Activated T-cell treated with anti-CD3 and anti-CD28 coated beads for 4 hours (primary cell): ENCODE results near the gene ARHGAP30.
A peak's percentile ranks its signal among the peaks of the same experiment; 100 is the strongest.
"Not testable (repeated sequence)": the region's sequence is repeated elsewhere in the genome, so short reads cannot be mapped to it uniquely, and the experiment has no call there.

Experiments used
- DNase-seq: peaks from one replicate; pipeline ENCODE4 v3.0.0-alpha.2; 2020

Gene ARHGAP30

GRCh38 chr1:161069731-161070270 lies at the start of gene ARHGAP30:
Gene ARHGAP30 (minus strand): TSS chr1:161069891. CDS start chr1:161069624, 267 bp downstream.
- DNase-seq, result peak; percentile 63

- peak; percentile 75 for DNase-seq
These were observed 48.3 kb upstream of the ARHGAP30 start, which contains the start of the genes NIT1 and PFDN2 for GRCh38 chr1:161117759-161118581. Gene NIT1 (plus strand): TSS chr1:161118105. CDS start chr1:161118177, 72 bp downstream. Gene PFDN2 (minus strand): TSS chr1:161118037. CDS start chr1:161118026, 11 bp downstream.

- DNase-seq, result not testable (repeated sequence)
These were observed 46.3 kb upstream of the ARHGAP30 start for GRCh38 chr1:161115961-161116360.

GRCh38 chr1:161115132-161115711 lies 45.5 kb upstream of the ARHGAP30 start:
- no peak for DNase-seq

GRCh38 chr1:161114556-161114955 lies 44.9 kb upstream of the ARHGAP30 start:
- no peak for DNase-seq

- DNase-seq, result no peak
These were observed 44.2 kb upstream of the ARHGAP30 start for GRCh38 chr1:161113915-161114314.

- no peak for DNase-seq
These were observed 41.8 kb upstream of the ARHGAP30 start for GRCh38 chr1:161111527-161111926.

GRCh38 chr1:161111117-161111516 lies 41.4 kb upstream of the ARHGAP30 start:
- no peak for DNase-seq

GRCh38 chr1:161106431-161106830 lies 36.7 kb upstream of the ARHGAP30 start:
- DNase-seq, result no peak

GRCh38 chr1:161100556-161100955 lies 30.9 kb upstream of the ARHGAP30 start:
- no peak for DNase-seq

- DNase-seq, result no peak
These were observed 29.6 kb upstream of the ARHGAP30 start for GRCh38 chr1:161099090-161099802.

- peak; percentile 27 for DNase-seq
These were observed 28.7 kb upstream of the ARHGAP30 start, which contains the start of gene KLHDC9 for GRCh38 chr1:161098210-161099068. Gene KLHDC9 (plus strand): TSS chr1:161098361. CDS start chr1:161098536, 175 bp downstream.

- no peak for DNase-seq
These were observed 26.8 kb upstream of the ARHGAP30 start for GRCh38 chr1:161096530-161096929.

GRCh38 chr1:161096015-161096414 lies 26.3 kb upstream of the ARHGAP30 start:
- no peak for DNase-seq

GRCh38 chr1:161095230-161095629 lies 25.5 kb upstream of the ARHGAP30 start:
- DNase-seq, result no peak

GRCh38 chr1:161094481-161094880 lies 24.8 kb upstream of the ARHGAP30 start:
- no peak for DNase-seq

GRCh38 chr1:161092621-161093028 lies 22.9 kb upstream of the ARHGAP30 start:
- DNase-seq, result peak; percentile 48

- no peak for DNase-seq
These were observed 22.3 kb upstream of the ARHGAP30 start for GRCh38 chr1:161091796-161092507.

GRCh38 chr1:161091093-161091492 lies 21.4 kb upstream of the ARHGAP30 start:
- DNase-seq, result no peak

- DNase-seq, result no peak
These were observed 20.9 kb upstream of the ARHGAP30 start for GRCh38 chr1:161090617-161091016.

- DNase-seq, result no peak
These were observed 20.2 kb upstream of the ARHGAP30 start for GRCh38 chr1:161089938-161090337.
